ENCODE results near the gene MAMDC2.
"Not testable (repeated sequence)": the region's sequence is repeated elsewhere in the genome, so short reads cannot be mapped to it uniquely, and the experiment has no call there.

MAMDC2 gene

GRCh38 chr9:70015099-70015498 lies 28.5 kb upstream of the MAMDC2 start:
- H3K9me3 Mint-ChIP-seq, result no peaks in the 10 kb centered on the region
- intact Hi-C loops (cut with micrococcal nuclease), result no loop called here
- H3K4me1 Mint-ChIP-seq (ENCODE audit: low read depth), result no peaks in the 10 kb centered on the region
- H3K27me3 Mint-ChIP-seq, result no peaks in the 10 kb centered on the region
- no peak overlapping the region for H3K4me3 Mint-ChIP-seq
- no peak overlapping the region for H3K27ac Mint-ChIP-seq
- no peaks in the 10 kb centered on the region for H3K36me3 Mint-ChIP-seq (ENCODE audit: low read depth)

DNA sequence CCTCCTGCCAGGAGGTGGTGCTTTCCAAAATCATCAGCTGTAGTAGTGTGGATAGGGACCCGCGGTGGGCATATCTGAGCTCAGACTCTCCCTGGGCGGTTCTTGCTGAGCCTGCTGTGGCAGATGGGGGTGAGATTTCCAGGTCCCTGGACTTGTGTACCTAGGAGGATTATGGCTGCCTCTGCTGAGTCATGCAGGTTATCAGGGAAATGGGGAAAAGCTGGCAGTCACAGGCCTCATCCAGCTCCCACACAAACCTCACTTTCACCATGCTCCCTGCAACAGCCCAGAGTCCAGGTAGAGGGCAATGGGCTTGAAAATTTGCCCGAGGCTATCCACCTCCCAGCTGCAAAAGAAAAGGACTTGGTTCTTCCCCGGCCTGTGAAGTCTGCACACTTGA lies 23.4 kb upstream of the MAMDC2 start:
- H3K9me3 Mint-ChIP-seq, result peaks cover 9% of the 10 kb centered on the region
- no peak overlapping the region for H3K27ac Mint-ChIP-seq
- no peaks in the 10 kb centered on the region for H3K4me1 Mint-ChIP-seq (ENCODE audit: low read depth)
- intact Hi-C loops (cut with micrococcal nuclease), result no loop called here
- no peaks in the 10 kb centered on the region for H3K36me3 Mint-ChIP-seq (ENCODE audit: low read depth)
- no peaks in the 10 kb centered on the region for H3K27me3 Mint-ChIP-seq
- no peak overlapping the region for H3K4me3 Mint-ChIP-seq

- Mint-ChIP-seq H3K4me3 (no peak overlapping the region), H3K36me3 (ENCODE audit: low read depth) (no peaks in the 10 kb centered on the region), H3K4me1 (ENCODE audit: low read depth) (no peaks in the 10 kb centered on the region), H3K27ac (no peak overlapping the region), H3K9me3 (peaks cover 18% of the 10 kb centered on the region), H3K27me3 (no peaks in the 10 kb centered on the region)
- intact Hi-C loops (cut with micrococcal nuclease), result no loop called here
These were observed 22.6 kb upstream of the MAMDC2 start for GRCh38 chr9:70020991-70021571.

- intact Hi-C loops (cut with micrococcal nuclease), result no loop called here
- Mint-ChIP-seq H3K4me1 (ENCODE audit: low read depth) (no peaks in the 10 kb centered on the region), H3K36me3 (ENCODE audit: low read depth) (no peaks in the 10 kb centered on the region), H3K4me3 (no peak overlapping the region), H3K27ac (no peak overlapping the region), H3K27me3 (no peaks in the 10 kb centered on the region), H3K9me3 (peaks cover 23% of the 10 kb centered on the region)
These were observed 15.4 kb upstream of the MAMDC2 start for GRCh38 chr9:70028287-70028686.

- Mint-ChIP-seq H3K9me3 (peaks cover 14% of the 10 kb centered on the region), H3K4me3 (no peak overlapping the region), H3K36me3 (ENCODE audit: low read depth) (no peaks in the 10 kb centered on the region), H3K27me3 (no peaks in the 10 kb centered on the region), H3K27ac (no peak overlapping the region), H3K4me1 (ENCODE audit: low read depth) (no peaks in the 10 kb centered on the region)
- intact Hi-C loops (cut with micrococcal nuclease), result no loop called here
These were observed 13.5 kb upstream of the MAMDC2 start for GRCh38 chr9:70030156-70030555.

- Mint-ChIP-seq H3K9me3 (peaks cover 4% of the 10 kb centered on the region), H3K27ac (no peak overlapping the region)
- intact Hi-C loops (cut with micrococcal nuclease), result no loop called here
These were observed 12.5 kb upstream of the MAMDC2 start for GRCh38 chr9:70031141-70031545.

GRCh38 chr9:70034271-70034711 lies 9.4 kb upstream of the MAMDC2 start:
- Mint-ChIP-seq H3K4me3 (no peak overlapping the region), H3K27me3 (no peaks in the 10 kb centered on the region), H3K9me3 (peaks cover 11% of the 10 kb centered on the region), H3K36me3 (ENCODE audit: low read depth) (no peaks in the 10 kb centered on the region), H3K27ac (no peak overlapping the region), H3K4me1 (ENCODE audit: low read depth) (no peaks in the 10 kb centered on the region)
- intact Hi-C loops (cut with micrococcal nuclease), result no loop called here

More at GRCh38 chr9:70031141-70031545, 12.5 kb upstream of the MAMDC2 start:
- H3K27me3 Mint-ChIP-seq, result no peaks in the 10 kb centered on the region
- H3K36me3 Mint-ChIP-seq (ENCODE audit: low read depth), result no peaks in the 10 kb centered on the region
- H3K4me3 Mint-ChIP-seq, result no peak overlapping the region
- no peaks in the 10 kb centered on the region for H3K4me1 Mint-ChIP-seq (ENCODE audit: low read depth)

DNA sequence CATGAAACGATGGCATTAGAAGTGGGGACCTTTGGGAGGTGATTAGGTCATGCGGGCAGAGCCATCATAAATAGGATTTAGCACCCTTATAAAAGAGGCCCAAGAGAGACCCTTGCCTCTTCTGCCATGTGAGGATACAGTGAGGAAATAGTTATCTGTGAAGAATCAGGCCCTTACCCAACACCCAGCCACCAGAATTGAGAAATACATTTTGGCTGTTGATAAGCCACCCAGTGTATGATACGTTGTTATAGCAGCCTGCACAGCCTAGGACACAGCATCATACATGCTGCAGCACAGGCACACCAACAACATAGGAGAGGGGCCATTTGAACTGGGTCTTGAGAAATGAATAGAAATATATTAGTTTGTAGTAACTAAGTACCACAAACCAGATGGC lies 8.0 kb upstream of the MAMDC2 start:
- intact Hi-C loops (cut with micrococcal nuclease), result no loop called here
- Mint-ChIP-seq H3K9me3 (peaks cover 11% of the 10 kb centered on the region), H3K4me3 (no peak overlapping the region), H3K4me1 (ENCODE audit: low read depth) (no peaks in the 10 kb centered on the region), H3K36me3 (ENCODE audit: low read depth) (no peaks in the 10 kb centered on the region), H3K27me3 (no peaks in the 10 kb centered on the region), H3K27ac (no peak overlapping the region)

DNA sequence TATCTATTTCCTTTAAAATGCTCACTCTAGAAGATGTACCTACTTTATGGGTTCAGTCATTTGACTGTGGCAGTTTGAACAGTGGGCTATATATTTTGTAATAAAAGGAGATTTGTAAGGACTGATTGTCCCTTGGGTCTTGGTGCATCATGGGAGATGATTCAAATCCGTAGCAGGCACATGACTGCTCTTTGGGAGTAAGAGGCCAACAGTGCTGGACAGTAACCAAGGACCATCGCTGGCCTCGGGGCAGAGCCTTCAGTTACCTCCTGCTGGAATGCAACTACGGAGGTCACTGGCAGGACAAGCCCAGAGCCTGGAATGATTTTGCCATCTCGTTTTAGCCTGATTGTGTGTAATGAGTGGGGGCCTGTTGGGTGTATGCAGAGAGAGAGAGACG lies 7.0 kb upstream of the MAMDC2 start:
- H3K9me3 Mint-ChIP-seq, result peaks cover 11% of the 10 kb centered on the region
- no peak overlapping the region for H3K4me3 Mint-ChIP-seq
- H3K36me3 Mint-ChIP-seq (ENCODE audit: low read depth), result no peaks in the 10 kb centered on the region
- no peaks in the 10 kb centered on the region for H3K4me1 Mint-ChIP-seq (ENCODE audit: low read depth)
- peaks cover 1% of the 10 kb centered on the region for H3K27me3 Mint-ChIP-seq
- intact Hi-C loops (cut with micrococcal nuclease), result no loop called here
- no peak overlapping the region for H3K27ac Mint-ChIP-seq

- intact Hi-C loops (cut with micrococcal nuclease); H3K36me3 Mint-ChIP-seq (ENCODE audit: low read depth); H3K4me1 Mint-ChIP-seq (ENCODE audit: low read depth); H3K27ac Mint-ChIP-seq; H3K4me3 Mint-ChIP-seq: not testable (repeated sequence)
- peaks cover 17% of the 10 kb centered on the region for H3K27me3 Mint-ChIP-seq
- peaks cover 11% of the 10 kb centered on the region for H3K9me3 Mint-ChIP-seq
These were observed 5.5 kb upstream of the MAMDC2 start for GRCh38 chr9:70038171-70038621.

- peaks cover 38% of the 10 kb centered on the region for H3K27me3 Mint-ChIP-seq
- peaks cover 17% of the 10 kb centered on the region for H3K4me1 Mint-ChIP-seq (ENCODE audit: low read depth)
- H3K9me3 Mint-ChIP-seq, result peaks cover 11% of the 10 kb centered on the region
- intact Hi-C loops (cut with micrococcal nuclease), result no loop called here
- no peaks in the 10 kb centered on the region for H3K36me3 Mint-ChIP-seq (ENCODE audit: low read depth)
- H3K4me3 Mint-ChIP-seq, result no peak overlapping the region
- H3K27ac Mint-ChIP-seq, result no peak overlapping the region
These were observed 3.2 kb upstream of the MAMDC2 start for GRCh38 chr9:70040376-70040903.

- peaks cover 47% of the 10 kb centered on the region for H3K27me3 Mint-ChIP-seq
These were observed 1.0 kb upstream of the MAMDC2 start for GRCh38 chr9:70042461-70043215.

DNA sequence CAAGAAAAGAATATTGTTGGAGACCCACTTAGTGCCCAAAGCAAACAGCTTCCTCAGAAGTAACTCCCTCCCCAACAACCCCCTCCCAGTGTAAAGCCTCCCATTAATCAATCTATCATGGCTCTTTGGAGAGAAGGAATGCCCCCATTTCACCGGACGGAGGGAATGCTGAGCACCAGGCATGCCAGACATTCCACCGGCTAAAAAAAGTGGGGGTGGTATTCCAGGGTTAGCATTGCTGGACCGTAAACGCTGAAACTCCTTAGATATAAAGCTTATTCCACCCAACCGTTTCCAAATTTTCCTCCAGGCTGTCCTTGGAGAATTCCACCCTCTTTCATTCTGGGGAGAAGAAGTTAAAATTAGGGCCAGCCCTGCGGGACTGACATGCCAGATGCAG lies 363 bp upstream of the MAMDC2 start:
- H3K4me1 Mint-ChIP-seq (ENCODE audit: low read depth), result peaks cover 24% of the 10 kb centered on the region
- no peak overlapping the region for H3K27ac Mint-ChIP-seq
- peaks cover 3% of the 10 kb centered on the region for H3K9me3 Mint-ChIP-seq
- intact Hi-C loops (cut with micrococcal nuclease), result no loop called here
- no peaks in the 10 kb centered on the region for H3K36me3 Mint-ChIP-seq (ENCODE audit: low read depth)
- peaks cover 47% of the 10 kb centered on the region for H3K27me3 Mint-ChIP-seq
- H3K4me3 Mint-ChIP-seq, result no peak overlapping the region

More at GRCh38 chr9:70042461-70043215, 1.0 kb upstream of the MAMDC2 start:
- Mint-ChIP-seq H3K4me3 (no peak overlapping the region), H3K36me3 (ENCODE audit: low read depth) (no peaks in the 10 kb centered on the region), H3K27ac (no peak overlapping the region), H3K9me3 (peaks cover 10% of the 10 kb centered on the region), H3K4me1 (ENCODE audit: low read depth) (peaks cover 24% of the 10 kb centered on the region)
- intact Hi-C loops (cut with micrococcal nuclease), result no loop called here

GRCh38 chr9:70044490-70045307 lies 1.1 kb downstream of the MAMDC2 start:
- no peaks in the 10 kb centered on the region for H3K9me3 Mint-ChIP-seq
- H3K27me3 Mint-ChIP-seq, result peaks cover 47% of the 10 kb centered on the region
- H3K4me1 Mint-ChIP-seq (ENCODE audit: low read depth), result peaks cover 38% of the 10 kb centered on the region
- peak overlapping the region; percentile 78 for H3K4me3 Mint-ChIP-seq
- H3K36me3 Mint-ChIP-seq (ENCODE audit: low read depth), result no peaks in the 10 kb centered on the region
- no peak overlapping the region for H3K27ac Mint-ChIP-seq
- intact Hi-C loops (cut with micrococcal nuclease), result no loop called here
